Endothelial cell of umbilical vein (primary cell): ENCODE data around the gene MLLT1.
A peak's percentile ranks its signal among the peaks of the same experiment; 100 is the strongest.

Experiments used
- EZH2 ChIP-seq: IDR thresholded peaks from 2 replicates; pipeline ENCODE4 v1.6.1; 2012; ENCODE audit warnings: borderline replicate concordance, low read depth, mild to moderate bottlenecking, moderate library complexity, low read length, inconsistent platforms; ENCODE audit not compliant: severe bottlenecking
- FOS ChIP-seq: IDR thresholded peaks from 2 replicates; pipeline ENCODE4 v1.6.1; 2011; ENCODE audit warnings: mild to moderate bottlenecking, low read length, moderate library complexity, borderline replicate concordance; ENCODE audit not compliant: insufficient read depth
- GATA2 ChIP-seq: IDR thresholded peaks from 2 replicates; pipeline ENCODE4 v1.7.0; 2011; ENCODE audit warnings: low read depth, mild to moderate bottlenecking, moderate library complexity, mixed read lengths, low read length; ENCODE audit not compliant: insufficient read length, insufficient read depth
- JUN ChIP-seq: IDR thresholded peaks from 2 replicates; pipeline ENCODE4 v1.6.1; 2011; ENCODE audit warnings: borderline replicate concordance, low read depth; ENCODE audit not compliant: insufficient read length, insufficient read depth
- MAX ChIP-seq: IDR thresholded peaks from 2 replicates; pipeline ENCODE4 v1.6.1; 2011; ENCODE audit not compliant: insufficient read depth, insufficient read length
- POLR2A ChIP-seq: IDR thresholded peaks from 2 replicates; pipeline ENCODE4 v1.6.1; 2012; ENCODE audit warnings: low read depth, mild to moderate bottlenecking, control low read depth, low read length
- POLR2AphosphoS5 ChIP-seq: IDR thresholded peaks from 2 replicates; pipeline ENCODE4 v1.6.1; 2012; ENCODE audit warnings: low read depth, mild to moderate bottlenecking, control low read depth, low read length, moderate library complexity; ENCODE audit not compliant: insufficient read depth
- TF ChIP-seq, protein P1 (sequence below), 2 donors: IDR thresholded peaks; 1 replicate in 1 of 2; 2 replicates in 1 of 2; pipeline ENCODE4 v1.5.1; 2011; ENCODE audit warnings: low read length in 2 of 2, mild to moderate bottlenecking in 2 of 2, moderate library complexity in 2 of 2, control low read depth in 1 of 2, inconsistent platforms in 1 of 2, low read depth in 1 of 2; ENCODE audit not compliant: insufficient read depth in 1 of 2; ENCODE audit errors: extremely low read depth in 1 of 2

DNA sequence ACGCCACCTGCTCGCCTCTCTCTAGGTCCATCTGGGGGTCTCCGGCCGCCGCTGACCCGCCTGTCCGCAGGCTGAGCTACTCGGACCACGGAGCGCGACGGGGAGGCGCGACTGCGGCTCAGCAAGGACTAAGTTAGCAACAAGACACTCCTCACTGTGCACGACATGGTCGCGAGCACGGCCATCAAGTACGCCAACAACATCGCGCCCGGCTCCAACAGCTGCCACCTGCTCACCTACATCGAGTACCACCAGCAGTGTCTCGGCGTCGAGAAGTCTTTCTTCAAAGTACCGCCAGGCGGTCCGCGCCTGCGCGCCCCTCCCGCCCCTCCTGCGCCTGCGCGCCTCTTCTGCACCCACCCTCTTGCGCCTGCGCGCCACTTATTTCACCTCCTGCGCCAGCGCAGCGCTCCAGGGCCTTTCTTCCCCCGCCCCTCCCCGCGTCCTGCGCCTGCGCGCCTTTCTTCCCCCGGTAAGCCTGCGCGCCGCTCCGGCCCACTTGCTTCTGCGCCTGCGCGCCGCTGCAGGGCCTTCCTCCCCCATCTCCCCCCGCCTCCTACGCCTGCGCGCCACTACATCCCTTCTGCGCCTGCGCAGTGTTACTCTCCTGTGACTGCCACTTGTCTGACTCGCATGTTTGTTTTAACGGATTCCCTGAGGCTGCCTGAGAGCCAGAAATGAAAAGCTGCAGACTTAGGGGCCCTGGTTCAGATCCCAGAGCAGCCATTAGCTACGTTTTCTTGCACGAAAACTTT is 80.4 kb downstream of the MLLT1 start:
- TF ChIP-seq POLR2A (peak; percentile 43), MAX (peak; percentile 70), JUN (no peak), EZH2 (no peak), POLR2AphosphoS5 (peak; percentile 77), GATA2 (no peak), FOS (no peak)
- TF ChIP-seq, protein P1, sequence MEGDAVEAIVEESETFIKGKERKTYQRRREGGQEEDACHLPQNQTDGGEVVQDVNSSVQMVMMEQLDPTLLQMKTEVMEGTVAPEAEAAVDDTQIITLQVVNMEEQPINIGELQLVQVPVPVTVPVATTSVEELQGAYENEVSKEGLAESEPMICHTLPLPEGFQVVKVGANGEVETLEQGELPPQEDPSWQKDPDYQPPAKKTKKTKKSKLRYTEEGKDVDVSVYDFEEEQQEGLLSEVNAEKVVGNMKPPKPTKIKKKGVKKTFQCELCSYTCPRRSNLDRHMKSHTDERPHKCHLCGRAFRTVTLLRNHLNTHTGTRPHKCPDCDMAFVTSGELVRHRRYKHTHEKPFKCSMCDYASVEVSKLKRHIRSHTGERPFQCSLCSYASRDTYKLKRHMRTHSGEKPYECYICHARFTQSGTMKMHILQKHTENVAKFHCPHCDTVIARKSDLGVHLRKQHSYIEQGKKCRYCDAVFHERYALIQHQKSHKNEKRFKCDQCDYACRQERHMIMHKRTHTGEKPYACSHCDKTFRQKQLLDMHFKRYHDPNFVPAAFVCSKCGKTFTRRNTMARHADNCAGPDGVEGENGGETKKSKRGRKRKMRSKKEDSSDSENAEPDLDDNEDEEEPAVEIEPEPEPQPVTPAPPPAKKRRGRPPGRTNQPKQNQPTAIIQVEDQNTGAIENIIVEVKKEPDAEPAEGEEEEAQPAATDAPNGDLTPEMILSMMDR (IDR thresholded peaks at IDR 0.05; ENCODE audit: extremely low read depth in 1 of 2, insufficient read depth in 1 of 2, low read depth in 1 of 2, low read length in 2 of 2): peak; percentile 6 to 53
